Activated naive CD8-positive, alpha-beta T cell treated with anti-CD3 and anti-CD28 coated beads for 36 hours (primary cell): ENCODE data around the gene GP1BB. TPM values are rescaled to one million over a fixed set of nuclear protein-coding genes. Genes with fewer than 3 reads are reported as not detected.
"Not testable (repeated sequence)": the region's sequence is repeated elsewhere in the genome, so short reads cannot be mapped to it uniquely, and the experiment has no call there.

ENCODE experiments used
- DNase-seq: peaks from one replicate; pipeline ENCODE4 v3.0.0; 2021
- H3K27ac Mint-ChIP-seq: one replicate; pipeline ENCODE4 v1.8.0; 2022; ENCODE audit warnings: mild to moderate bottlenecking, moderate library complexity, mixed read lengths
- H3K27me3 Mint-ChIP-seq: one replicate; pipeline ENCODE4 v1.8.0; 2022; ENCODE audit warnings: mild to moderate bottlenecking, mixed read lengths
- H3K36me3 Mint-ChIP-seq: one replicate; pipeline ENCODE4 v1.8.0; 2021; ENCODE audit warnings: mild to moderate bottlenecking, mixed read lengths
- H3K4me1 Mint-ChIP-seq: one replicate; pipeline ENCODE4 v1.8.0; 2021; ENCODE audit warnings: mixed read lengths
- H3K4me3 Mint-ChIP-seq: one replicate; pipeline ENCODE4 v1.8.0; 2022; ENCODE audit warnings: mild to moderate bottlenecking, moderate library complexity, mixed read lengths
- H3K9me3 Mint-ChIP-seq: one replicate; pipeline ENCODE4 v1.8.0; 2022; ENCODE audit warnings: mixed read lengths
- total RNA-seq, 2 experiments: library from RNA; stranded (reverse); gene quantifications; one replicate each; pipeline ENCODE4 v1.2.3, GENCODE V29; 2021

The GP1BB gene
- total RNA-seq, 2 experiments from 2014 or later, result not detected

DNA sequence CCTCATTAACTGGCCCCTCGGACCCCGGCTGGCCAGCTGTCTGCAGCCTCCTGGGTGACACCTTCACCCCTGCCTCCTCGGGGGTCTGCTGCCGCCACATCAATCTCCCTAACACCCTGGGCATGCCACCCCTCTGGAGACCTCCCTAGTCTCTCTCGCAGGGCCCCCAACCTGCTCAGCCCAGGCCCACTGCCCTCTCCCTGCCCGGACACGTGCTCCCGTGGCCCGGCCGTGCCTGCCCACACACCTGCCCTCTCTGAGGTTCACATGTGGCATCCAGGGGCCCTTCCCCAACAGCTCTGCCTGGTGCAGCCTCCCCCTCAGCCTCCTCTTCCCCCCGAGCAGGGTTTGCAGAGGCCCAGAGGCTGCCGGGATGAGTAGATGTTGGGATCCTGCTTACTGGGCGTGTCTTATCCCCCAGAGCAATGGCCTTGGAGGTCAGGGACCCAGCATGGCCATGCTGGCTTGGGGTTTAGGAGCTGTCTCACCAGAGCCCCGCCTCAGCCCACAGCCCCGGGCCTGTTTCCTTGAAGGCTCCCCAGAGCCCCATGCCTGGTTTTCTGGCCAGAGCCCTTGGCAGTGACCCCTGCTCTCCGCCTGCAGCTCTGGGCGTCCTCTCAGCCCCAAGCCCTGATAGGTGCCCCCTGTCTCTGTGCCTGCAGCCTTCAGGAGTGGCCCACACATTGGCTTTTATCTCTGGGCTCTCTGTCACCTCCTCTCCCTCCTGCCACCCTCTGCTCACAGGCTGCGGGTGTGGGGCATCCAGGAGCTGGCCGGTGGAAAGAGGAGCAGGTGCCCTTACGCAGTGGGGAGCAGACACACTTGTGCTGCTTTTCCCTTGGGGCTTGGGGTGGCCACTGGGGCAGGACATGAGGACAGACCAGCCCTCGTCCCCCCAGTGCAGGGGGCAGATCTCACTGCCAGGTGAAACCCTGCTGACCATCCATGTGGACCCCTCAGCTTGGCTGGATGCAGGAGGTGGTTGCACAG lies 34.7 kb upstream of the GP1BB start:
- no peak for DNase-seq
- no peaks in the 10 kb centered on the region for H3K9me3 Mint-ChIP-seq
- H3K27me3 Mint-ChIP-seq, result peaks cover 8% of the 10 kb centered on the region
- H3K27ac Mint-ChIP-seq, result no peak overlapping the region
- H3K36me3 Mint-ChIP-seq, result no peaks in the 10 kb centered on the region
- H3K4me3 Mint-ChIP-seq, result no peak overlapping the region
- H3K4me1 Mint-ChIP-seq, result no peaks in the 10 kb centered on the region

GRCh38 chr22:19689408-19689807 lies 33.9 kb upstream of the GP1BB start:
- DNase-seq, result no peak
- H3K4me3 Mint-ChIP-seq, result no peak overlapping the region
- H3K9me3 Mint-ChIP-seq, result no peaks in the 10 kb centered on the region
- peaks cover 3% of the 10 kb centered on the region for H3K27me3 Mint-ChIP-seq
- no peaks in the 10 kb centered on the region for H3K36me3 Mint-ChIP-seq
- H3K4me1 Mint-ChIP-seq, result no peaks in the 10 kb centered on the region
- H3K27ac Mint-ChIP-seq, result no peak overlapping the region

GRCh38 chr22:19691007-19691720 lies 32.2 kb upstream of the GP1BB start:
- Mint-ChIP-seq H3K9me3 (no peaks in the 10 kb centered on the region), H3K27me3 (peaks cover 3% of the 10 kb centered on the region), H3K27ac (no peak overlapping the region), H3K4me3 (no peak overlapping the region), H3K4me1 (no peaks in the 10 kb centered on the region), H3K36me3 (no peaks in the 10 kb centered on the region)
- DNase-seq, result no peak

- no peak for DNase-seq
- no peaks in the 10 kb centered on the region for H3K4me1 Mint-ChIP-seq
- H3K27ac Mint-ChIP-seq, result no peak overlapping the region
- no peak overlapping the region for H3K4me3 Mint-ChIP-seq
- no peaks in the 10 kb centered on the region for H3K36me3 Mint-ChIP-seq
- no peaks in the 10 kb centered on the region for H3K9me3 Mint-ChIP-seq
- peaks cover 3% of the 10 kb centered on the region for H3K27me3 Mint-ChIP-seq
These were observed 31.5 kb upstream of the GP1BB start for GRCh38 chr22:19691721-19692341.

- Mint-ChIP-seq H3K27ac (no peak overlapping the region), H3K4me3 (no peak overlapping the region), H3K27me3 (peaks cover 3% of the 10 kb centered on the region), H3K9me3 (no peaks in the 10 kb centered on the region), H3K36me3 (no peaks in the 10 kb centered on the region), H3K4me1 (no peaks in the 10 kb centered on the region)
- no peak for DNase-seq
These were observed 29.8 kb upstream of the GP1BB start for GRCh38 chr22:19693581-19693980.

DNA sequence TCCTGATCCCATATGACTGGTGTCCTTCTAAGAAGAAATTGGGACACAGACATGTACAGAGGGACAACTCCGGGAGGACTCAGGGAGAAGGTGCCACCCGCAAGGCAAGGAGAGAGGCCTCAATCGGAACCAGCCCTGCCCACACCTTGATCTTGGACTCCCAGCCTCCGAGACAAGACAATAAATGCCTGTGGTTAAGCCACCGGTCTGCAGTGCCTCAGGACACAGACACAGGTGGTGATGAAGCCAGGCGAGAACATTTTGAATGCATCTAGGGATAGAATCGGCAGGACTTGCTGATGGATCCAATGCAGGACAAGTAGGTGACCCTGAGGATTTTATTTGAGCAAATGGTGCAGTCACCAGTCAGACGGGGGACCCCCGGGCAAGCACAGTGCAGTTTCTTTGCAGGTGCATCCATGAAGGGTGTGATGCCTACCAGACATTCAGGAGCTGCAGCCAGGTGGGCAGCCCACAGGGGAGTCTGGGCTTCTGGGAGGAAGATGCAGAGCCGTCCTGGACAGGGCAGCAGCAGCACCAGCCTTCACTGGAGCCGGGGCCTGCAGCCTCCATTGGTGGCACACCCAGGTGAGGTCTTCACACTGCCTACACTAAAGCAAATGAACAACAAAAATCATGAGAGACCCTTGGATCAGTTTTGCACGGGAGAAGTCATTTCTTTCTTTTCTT lies 29.2 kb upstream of the GP1BB start:
- no peaks in the 10 kb centered on the region for H3K36me3 Mint-ChIP-seq
- H3K27me3 Mint-ChIP-seq, result peaks cover 3% of the 10 kb centered on the region
- H3K9me3 Mint-ChIP-seq, result no peaks in the 10 kb centered on the region
- H3K4me1 Mint-ChIP-seq, result no peaks in the 10 kb centered on the region
- H3K27ac Mint-ChIP-seq, result no peak overlapping the region
- DNase-seq, result no peak
- H3K4me3 Mint-ChIP-seq, result no peak overlapping the region

DNA sequence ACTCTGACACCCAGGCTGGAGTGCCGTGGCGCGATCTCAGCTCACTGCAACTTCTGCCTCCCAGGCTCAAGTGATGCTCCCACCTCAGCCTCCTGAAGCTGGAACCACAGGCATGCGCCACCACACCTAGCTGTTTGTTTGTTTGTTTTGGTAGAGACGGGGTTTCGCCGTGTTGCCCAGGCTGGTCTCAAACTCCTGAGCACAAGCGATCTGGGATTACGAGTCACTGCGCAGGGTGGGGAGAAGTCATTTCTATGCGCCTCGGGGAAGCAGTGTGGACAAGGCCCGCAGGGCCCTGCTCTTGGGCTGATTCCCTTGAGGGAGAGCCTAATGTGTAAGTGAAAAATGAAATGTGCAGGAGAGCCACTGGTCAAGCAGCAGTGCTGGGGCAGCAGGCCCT lies 28.6 kb upstream of the GP1BB start:
- no peak overlapping the region for H3K4me3 Mint-ChIP-seq
- no peak for DNase-seq
- no peaks in the 10 kb centered on the region for H3K4me1 Mint-ChIP-seq
- H3K9me3 Mint-ChIP-seq, result no peaks in the 10 kb centered on the region
- H3K36me3 Mint-ChIP-seq, result no peaks in the 10 kb centered on the region
- H3K27me3 Mint-ChIP-seq, result peaks cover 2% of the 10 kb centered on the region
- H3K27ac Mint-ChIP-seq, result no peak overlapping the region

DNA sequence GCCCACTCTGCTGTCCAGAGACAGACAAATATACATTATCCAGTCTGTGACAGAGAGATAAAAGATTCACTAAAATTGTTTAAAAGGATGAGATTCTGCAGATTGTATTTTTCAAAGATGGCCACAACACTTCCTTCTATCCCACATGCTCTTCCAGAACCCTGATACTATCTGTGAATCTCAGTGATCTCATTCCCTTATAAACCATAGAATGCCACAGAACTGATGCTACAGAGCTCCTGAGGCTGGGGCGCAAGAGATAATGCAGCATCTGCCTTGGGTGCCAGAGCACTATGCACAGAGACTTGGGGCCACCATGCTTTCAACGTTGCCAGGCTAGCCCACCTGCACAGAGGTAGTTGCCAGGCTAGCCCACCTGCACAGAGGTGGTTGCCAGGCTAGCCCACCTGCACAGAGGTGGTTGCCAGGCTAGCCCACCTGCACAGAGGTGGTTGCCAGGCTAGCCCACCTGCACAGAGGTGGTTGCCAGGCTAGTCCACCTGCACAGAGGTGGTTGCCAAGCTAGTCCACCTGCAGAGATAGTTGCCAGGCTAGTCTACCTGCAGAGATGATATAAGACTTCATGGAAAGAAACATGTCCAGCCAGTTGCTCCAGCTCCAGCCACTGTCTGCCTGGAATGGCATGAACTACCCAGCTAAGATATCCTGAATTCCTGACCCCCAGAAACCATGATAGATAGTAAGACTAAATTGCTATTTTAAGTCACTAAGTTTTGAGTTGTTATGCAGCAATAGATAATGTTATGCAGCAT lies 26.6 kb upstream of the GP1BB start:
- H3K9me3 Mint-ChIP-seq, result no peaks in the 10 kb centered on the region
- no peaks in the 10 kb centered on the region for H3K4me1 Mint-ChIP-seq
- no peak overlapping the region for H3K4me3 Mint-ChIP-seq
- DNase-seq, result no peak
- H3K36me3 Mint-ChIP-seq, result no peaks in the 10 kb centered on the region
- H3K27me3 Mint-ChIP-seq, result no peaks in the 10 kb centered on the region
- H3K27ac Mint-ChIP-seq, result no peak overlapping the region

GRCh38 chr22:19697871-19698270 lies 25.5 kb upstream of the GP1BB start:
- H3K4me1 Mint-ChIP-seq, H3K4me3 Mint-ChIP-seq, H3K27me3 Mint-ChIP-seq, H3K27ac Mint-ChIP-seq, DNase-seq, H3K36me3 Mint-ChIP-seq, H3K9me3 Mint-ChIP-seq: not testable (repeated sequence)

DNA sequence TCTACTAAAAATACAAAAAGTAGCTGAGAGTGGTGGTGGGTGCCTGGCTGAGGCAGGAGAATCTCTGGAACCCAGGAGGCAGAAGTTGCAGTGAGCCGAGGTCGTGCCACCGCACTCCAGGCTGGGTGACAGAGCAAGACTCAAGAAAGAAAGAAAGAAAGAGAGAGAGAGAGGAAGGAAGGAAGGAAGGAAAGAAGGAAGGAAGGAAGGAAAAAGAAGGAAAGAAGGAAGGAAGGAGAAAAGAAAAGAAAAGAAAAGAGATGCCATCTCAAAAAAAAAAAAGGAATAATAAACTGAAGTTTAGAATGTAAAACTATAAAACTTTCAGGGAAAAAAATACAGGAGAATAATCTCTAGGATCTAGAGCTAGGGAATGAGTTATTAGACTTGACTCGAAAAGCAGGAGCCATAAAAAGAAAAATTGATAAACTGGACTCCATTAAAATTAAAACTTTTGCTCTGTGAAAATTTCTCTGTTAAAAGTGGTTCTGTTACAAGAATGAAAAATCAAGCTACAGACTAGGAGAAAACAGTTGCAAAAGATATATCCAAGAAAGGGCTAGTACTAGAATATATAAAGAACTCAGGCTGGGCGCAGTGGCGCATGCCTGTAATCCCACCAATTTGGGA lies 22.4 kb upstream of the GP1BB start:
- Mint-ChIP-seq H3K4me1 (no peaks in the 10 kb centered on the region), H3K27ac (no peak overlapping the region), H3K9me3 (no peaks in the 10 kb centered on the region), H3K36me3 (no peaks in the 10 kb centered on the region), H3K27me3 (no peaks in the 10 kb centered on the region), H3K4me3 (no peak overlapping the region)
- no peak for DNase-seq

DNA sequence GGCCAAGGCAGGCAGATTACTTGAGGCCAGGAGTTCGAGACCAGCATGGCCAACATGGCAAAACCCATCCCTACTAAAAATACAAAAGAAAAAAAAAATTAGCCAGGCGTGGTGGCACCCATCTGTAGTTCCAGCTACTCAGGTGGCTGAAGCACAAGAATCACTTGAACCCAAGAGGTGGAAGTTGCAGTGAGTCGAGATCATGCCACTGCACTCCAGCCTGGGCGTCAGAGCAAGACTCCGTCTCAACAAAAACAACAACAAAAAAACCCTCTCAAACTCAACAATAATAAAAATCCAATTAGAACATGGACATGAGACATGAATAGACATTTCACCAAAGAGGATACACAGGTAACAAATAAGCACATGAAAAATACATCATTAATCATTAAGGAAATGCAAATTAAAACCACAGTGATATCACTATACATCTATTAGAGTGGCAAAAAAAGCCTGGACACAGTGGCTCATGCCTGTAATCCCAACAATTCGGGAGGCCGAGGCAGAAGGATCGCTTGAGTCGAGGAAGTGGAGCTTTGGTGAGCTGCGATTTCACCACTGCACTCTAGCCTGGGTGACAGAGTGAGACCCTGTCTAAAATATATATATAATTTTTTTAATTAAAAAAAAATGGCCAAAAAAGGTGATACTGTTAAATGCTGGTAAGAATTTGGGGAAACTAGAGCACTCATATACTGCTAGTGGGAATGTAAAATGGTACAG lies 21.8 kb upstream of the GP1BB start:
- DNase-seq, result no peak
- no peak overlapping the region for H3K27ac Mint-ChIP-seq
- no peaks in the 10 kb centered on the region for H3K36me3 Mint-ChIP-seq
- no peaks in the 10 kb centered on the region for H3K9me3 Mint-ChIP-seq
- no peaks in the 10 kb centered on the region for H3K4me1 Mint-ChIP-seq
- no peak overlapping the region for H3K4me3 Mint-ChIP-seq
- no peaks in the 10 kb centered on the region for H3K27me3 Mint-ChIP-seq

GRCh38 chr22:19703869-19704268 lies 19.5 kb upstream of the GP1BB start:
- Mint-ChIP-seq H3K4me3 (no peak overlapping the region), H3K4me1 (no peaks in the 10 kb centered on the region), H3K9me3 (no peaks in the 10 kb centered on the region), H3K36me3 (no peaks in the 10 kb centered on the region), H3K27ac (no peak overlapping the region), H3K27me3 (no peaks in the 10 kb centered on the region)
- DNase-seq, result no peak

DNA sequence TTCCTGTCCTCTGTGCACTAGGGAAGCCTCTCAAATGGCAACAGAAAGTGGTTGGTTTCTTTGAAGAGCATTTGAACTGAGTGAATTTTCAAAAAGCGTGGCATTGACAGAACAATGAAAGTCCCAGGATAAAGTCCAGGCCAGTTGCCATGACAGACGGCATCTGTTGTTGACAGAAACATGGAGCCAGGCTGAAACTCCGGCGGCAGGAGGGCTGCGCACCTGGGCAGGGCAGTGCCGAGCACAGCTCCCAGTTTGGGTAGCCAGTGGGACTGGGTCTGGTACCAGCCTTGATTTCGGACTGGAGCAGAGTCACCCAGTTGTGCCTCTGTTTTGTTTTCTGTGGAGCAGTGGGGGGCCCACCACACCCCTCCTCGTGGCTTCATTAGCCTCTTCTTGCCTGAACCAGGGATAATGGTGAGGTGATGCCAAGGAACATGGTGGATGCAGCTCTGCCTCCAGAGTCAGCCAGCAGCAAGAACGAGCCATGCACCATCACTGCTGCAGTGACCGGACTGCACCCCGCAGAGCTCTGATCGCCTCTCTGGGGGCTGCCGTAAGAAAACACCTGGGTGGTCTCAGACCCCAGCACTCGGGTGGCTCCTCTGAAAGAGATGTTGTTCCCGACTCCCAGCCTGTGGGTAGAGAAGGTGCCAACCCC lies 18.9 kb upstream of the GP1BB start:
- DNase-seq, result no peak
- no peaks in the 10 kb centered on the region for H3K4me1 Mint-ChIP-seq
- H3K27ac Mint-ChIP-seq, result no peak overlapping the region
- no peak overlapping the region for H3K4me3 Mint-ChIP-seq
- H3K36me3 Mint-ChIP-seq, result no peaks in the 10 kb centered on the region
- no peaks in the 10 kb centered on the region for H3K9me3 Mint-ChIP-seq
- no peaks in the 10 kb centered on the region for H3K27me3 Mint-ChIP-seq
